Breast epithelium (tissue), 3 donors: Measurements from ENCODE around the gene LRFN4.

Source experiments
- CTCF ChIP-seq, 3 donors: fragments of 450-650 bp; IDR thresholded peaks; one replicate each; pipeline ENCODE4 v1.5.1; 2016 to 2017; ENCODE audit warnings: antibody characterized with exemption in 3 of 3, mild to moderate bottlenecking in 3 of 3, moderate library complexity in 3 of 3
- POLR2A ChIP-seq: fragments of 450-650 bp; IDR thresholded peaks from one replicate; pipeline ENCODE4 v1.6.1; 2016; ENCODE audit warnings: antibody characterized with exemption, mild to moderate bottlenecking, moderate library complexity
- POLR2AphosphoS5 ChIP-seq, 3 donors: sonication (generic); formaldehyde crosslinking; IDR thresholded peaks; one replicate each; pipeline ENCODE4 v1.6.1; 2017; ENCODE audit warnings: antibody characterized with exemption in 3 of 3

- no peak for TF ChIP-seq CTCF (IDR thresholded peaks at IDR 0.05)
- TF ChIP-seq POLR2A: no peak
- TF ChIP-seq POLR2AphosphoS5 (IDR thresholded peaks at IDR 0.05): no peak
Observed at GRCh38 chr11:66894141-66894540, 37.3 kb downstream of the LRFN4 start.
